ENCODE results near the gene SRC. TPM values are rescaled to one million over a fixed set of nuclear protein-coding genes. Genes with fewer than 3 reads are reported as not detected.

Gene SRC
- polyA plus RNA-seq, 1 of the 3 experiments (the other 2 are of a cell fraction), result 23.8 TPM

DNA sequence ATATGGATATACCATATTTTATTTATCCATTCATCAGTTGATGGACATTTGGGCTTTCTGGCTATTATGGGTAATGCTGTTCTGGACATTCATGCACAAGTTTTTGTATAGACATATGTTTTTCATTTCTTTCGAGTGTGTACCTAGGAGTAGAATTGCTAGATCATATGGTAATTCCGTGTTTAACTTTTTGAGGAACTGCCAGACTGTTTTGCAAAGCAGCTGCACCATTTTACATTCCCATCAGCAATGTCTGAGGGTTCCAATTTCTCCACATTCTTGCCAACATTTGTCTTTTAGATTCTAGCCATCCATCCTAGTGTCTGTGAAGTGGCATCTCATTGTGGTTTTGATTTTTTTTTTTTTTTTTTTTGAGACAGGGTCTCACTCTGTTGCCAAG, 20.8 kb downstream of the SRC start:
- peaks cover 7 to 23% of the 10 kb centered on the region in 2 experiments for H3K36me3 ChIP-seq (replicated peaks in 1 of 2; ENCODE audit: control insufficient read depth in 1 of 2, insufficient read depth in 2 of 2, low read length in 1 of 2)
- H3K4me1 ChIP-seq (ENCODE audit: control insufficient read depth in 1 of 2, insufficient read depth in 2 of 2, low read depth in 1 of 2, low read length in 1 of 2), result no peaks in the 10 kb centered on the region; a peak in 1 of 4 replicates
- no peak overlapping the region for H3K4me2 ChIP-seq
- peaks cover 29% of the 10 kb centered on the region for H4K20me1 ChIP-seq (ENCODE audit: insufficient read depth)
- ChIA-PET POLR2A (no interaction called here), CTCF (no interaction called here)
- WGBS (ENCODE audit: low lambda C conversion rate), result 59% methylated on average over 2 of the region's 2 CpGs
- no peaks in the 10 kb centered on the region for H3K9me2 ChIP-seq
- H3K27ac ChIP-seq (ENCODE audit: low read depth in 2 of 2, low read length in 1 of 2), result no peak overlapping the region
- H3K9me3 ChIP-seq, result no peaks in the 10 kb centered on the region
- H3F3A ChIP-seq (replicated peaks; ENCODE audit: insufficient read depth), result peaks cover 18% of the 10 kb centered on the region
- H3K9ac ChIP-seq, result no peak overlapping the region
- no peak overlapping the region for H2AFZ ChIP-seq (ENCODE audit: low read depth)
- DNase-seq, result no peak
- no peaks in the 10 kb centered on the region for H3K27me3 ChIP-seq (ENCODE audit: insufficient read depth)
- TF ChIP-seq FOSL2 (IDR thresholded peaks at IDR 0.05; ENCODE audit: borderline replicate concordance, low read depth) (no peak), EP300 (IDR thresholded peaks at IDR 0.05; ENCODE audit: borderline replicate concordance in 1 of 2, low read depth in 1 of 2, low read length in 1 of 2) (no peak), SMC3 (IDR thresholded peaks at IDR 0.05; ENCODE audit: low read depth, low read length) (no peak), TEAD4 (IDR thresholded peaks at IDR 0.05; ENCODE audit: borderline replicate concordance, insufficient read depth) (no peak), REST (IDR thresholded peaks at IDR 0.05; ENCODE audit: low read depth, low read length) (no peak), SIN3A (IDR thresholded peaks at IDR 0.05; ENCODE audit: borderline replicate concordance, low read depth, low read length) (no peak), ZBTB33 (IDR thresholded peaks at IDR 0.05; ENCODE audit: borderline replicate concordance, low read depth) (no peak), JUND (IDR thresholded peaks at IDR 0.05) (no peak), RCOR1 (IDR thresholded peaks at IDR 0.05; ENCODE audit: low read length) (no peak), CHD2 (IDR thresholded peaks at IDR 0.05; ENCODE audit: low read length, partially characterized antibody) (no peak), MXI1 (IDR thresholded peaks at IDR 0.05; ENCODE audit: low read depth, low read length) (no peak)
- TF ChIP-seq, protein P1, sequence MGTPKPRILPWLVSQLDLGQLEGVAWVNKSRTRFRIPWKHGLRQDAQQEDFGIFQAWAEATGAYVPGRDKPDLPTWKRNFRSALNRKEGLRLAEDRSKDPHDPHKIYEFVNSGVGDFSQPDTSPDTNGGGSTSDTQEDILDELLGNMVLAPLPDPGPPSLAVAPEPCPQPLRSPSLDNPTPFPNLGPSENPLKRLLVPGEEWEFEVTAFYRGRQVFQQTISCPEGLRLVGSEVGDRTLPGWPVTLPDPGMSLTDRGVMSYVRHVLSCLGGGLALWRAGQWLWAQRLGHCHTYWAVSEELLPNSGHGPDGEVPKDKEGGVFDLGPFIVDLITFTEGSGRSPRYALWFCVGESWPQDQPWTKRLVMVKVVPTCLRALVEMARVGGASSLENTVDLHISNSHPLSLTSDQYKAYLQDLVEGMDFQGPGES (IDR thresholded peaks at IDR 0.05; ENCODE audit: low read depth, low read length), result no peak
- TF ChIP-seq, protein P2, sequence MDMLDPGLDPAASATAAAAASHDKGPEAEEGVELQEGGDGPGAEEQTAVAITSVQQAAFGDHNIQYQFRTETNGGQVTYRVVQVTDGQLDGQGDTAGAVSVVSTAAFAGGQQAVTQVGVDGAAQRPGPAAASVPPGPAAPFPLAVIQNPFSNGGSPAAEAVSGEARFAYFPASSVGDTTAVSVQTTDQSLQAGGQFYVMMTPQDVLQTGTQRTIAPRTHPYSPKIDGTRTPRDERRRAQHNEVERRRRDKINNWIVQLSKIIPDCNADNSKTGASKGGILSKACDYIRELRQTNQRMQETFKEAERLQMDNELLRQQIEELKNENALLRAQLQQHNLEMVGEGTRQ (IDR thresholded peaks at IDR 0.05; ENCODE audit: borderline replicate concordance, low read depth, low read length), result no peak
- TF ChIP-seq, protein P3, sequence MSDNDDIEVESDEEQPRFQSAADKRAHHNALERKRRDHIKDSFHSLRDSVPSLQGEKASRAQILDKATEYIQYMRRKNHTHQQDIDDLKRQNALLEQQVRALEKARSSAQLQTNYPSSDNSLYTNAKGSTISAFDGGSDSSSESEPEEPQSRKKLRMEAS (IDR thresholded peaks at IDR 0.05; ENCODE audit: low read depth), result no peak
- TF ChIP-seq, protein P4, sequence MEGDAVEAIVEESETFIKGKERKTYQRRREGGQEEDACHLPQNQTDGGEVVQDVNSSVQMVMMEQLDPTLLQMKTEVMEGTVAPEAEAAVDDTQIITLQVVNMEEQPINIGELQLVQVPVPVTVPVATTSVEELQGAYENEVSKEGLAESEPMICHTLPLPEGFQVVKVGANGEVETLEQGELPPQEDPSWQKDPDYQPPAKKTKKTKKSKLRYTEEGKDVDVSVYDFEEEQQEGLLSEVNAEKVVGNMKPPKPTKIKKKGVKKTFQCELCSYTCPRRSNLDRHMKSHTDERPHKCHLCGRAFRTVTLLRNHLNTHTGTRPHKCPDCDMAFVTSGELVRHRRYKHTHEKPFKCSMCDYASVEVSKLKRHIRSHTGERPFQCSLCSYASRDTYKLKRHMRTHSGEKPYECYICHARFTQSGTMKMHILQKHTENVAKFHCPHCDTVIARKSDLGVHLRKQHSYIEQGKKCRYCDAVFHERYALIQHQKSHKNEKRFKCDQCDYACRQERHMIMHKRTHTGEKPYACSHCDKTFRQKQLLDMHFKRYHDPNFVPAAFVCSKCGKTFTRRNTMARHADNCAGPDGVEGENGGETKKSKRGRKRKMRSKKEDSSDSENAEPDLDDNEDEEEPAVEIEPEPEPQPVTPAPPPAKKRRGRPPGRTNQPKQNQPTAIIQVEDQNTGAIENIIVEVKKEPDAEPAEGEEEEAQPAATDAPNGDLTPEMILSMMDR (IDR thresholded peaks at IDR 0.05), result no peak
- TF ChIP-seq, protein P5, sequence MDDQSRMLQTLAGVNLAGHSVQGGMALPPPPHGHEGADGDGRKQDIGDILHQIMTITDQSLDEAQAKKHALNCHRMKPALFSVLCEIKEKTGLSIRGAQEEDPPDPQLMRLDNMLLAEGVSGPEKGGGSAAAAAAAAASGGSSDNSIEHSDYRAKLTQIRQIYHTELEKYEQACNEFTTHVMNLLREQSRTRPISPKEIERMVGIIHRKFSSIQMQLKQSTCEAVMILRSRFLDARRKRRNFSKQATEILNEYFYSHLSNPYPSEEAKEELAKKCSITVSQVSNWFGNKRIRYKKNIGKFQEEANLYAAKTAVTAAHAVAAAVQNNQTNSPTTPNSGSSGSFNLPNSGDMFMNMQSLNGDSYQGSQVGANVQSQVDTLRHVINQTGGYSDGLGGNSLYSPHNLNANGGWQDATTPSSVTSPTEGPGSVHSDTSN (IDR thresholded peaks at IDR 0.05), result no peak
- H3K79me2 ChIP-seq (ENCODE audit: insufficient read depth), result peaks cover 27% of the 10 kb centered on the region
- no peak overlapping the region for H3K4me3 ChIP-seq (ENCODE audit: low read depth in 2 of 2, low read length in 1 of 2)

All from SK-N-SH (cell line).